SHP77 treated with DMSO at 0.1 percent for 48 hours (cell line): Measurements from ENCODE around the gene SUCLG1.

Experiments used
- DNase-seq: peaks from one replicate; lab custom pipeline; 2025; lab: John Stamatoyannopoulos, UW

Gene SUCLG1

DNA sequence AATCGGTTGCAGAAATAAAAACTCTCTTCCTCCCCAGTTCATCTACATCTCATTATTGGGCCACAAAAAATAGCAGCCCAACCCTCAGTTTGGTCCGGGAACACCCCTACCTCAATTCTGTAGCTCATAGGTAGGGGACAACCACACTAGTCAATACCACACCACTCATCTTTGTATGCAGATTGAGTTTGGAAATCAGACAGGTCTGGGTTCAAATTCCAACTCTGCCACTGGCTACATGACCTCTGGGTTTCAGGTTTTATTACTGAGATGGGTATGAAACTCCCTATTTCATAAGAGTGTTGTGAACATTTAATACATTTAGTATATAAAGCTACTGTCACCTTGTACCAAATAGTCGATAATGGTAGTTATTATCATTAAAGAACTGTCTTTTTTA lies 2.2 kb upstream of the SUCLG1 start:
- no peak for DNase-seq

DNA sequence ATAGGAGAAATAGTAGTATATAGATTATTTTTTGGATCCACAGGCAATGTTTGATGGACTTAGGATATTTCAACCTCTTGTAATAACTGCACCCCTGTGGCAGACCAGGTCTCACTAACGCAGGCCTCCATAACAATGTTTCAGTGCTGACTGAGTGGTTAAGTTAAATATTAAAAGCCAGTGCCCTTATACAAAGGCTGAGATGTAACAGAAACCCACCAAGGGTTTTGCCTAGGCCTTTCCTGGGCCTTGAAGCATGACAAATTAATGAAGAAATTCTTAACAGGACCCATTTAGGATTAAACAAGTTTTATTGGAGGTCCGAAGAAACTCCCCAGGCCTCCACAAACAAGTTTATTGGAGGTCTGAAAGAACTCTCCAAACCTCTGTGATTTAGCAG lies 1.6 kb upstream of the SUCLG1 start:
- no peak for DNase-seq

DNA sequence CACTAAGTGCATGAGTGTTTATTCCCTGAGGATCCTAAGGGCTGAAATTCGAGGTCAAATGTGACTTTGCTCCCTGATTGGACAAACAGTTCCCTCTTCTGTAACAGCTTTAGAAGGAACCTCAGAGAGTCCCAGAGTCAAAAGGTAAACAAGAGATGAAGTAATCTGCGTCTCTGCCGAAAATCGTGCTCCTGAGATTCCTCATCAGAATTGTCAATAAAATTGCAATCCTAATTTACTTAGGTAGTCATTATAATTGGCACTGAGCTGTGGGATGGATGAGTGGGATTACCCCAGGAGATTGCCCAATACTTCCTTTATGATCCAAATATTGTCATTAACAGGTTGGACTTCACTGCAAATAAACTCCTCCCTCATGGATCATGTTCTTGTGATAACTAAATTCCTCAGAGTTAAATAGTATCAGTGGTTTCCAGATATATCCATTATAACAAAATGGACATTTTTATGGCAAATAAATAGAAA lies 907 bp upstream of the SUCLG1 start:
- DNase-seq: no peak

DNA sequence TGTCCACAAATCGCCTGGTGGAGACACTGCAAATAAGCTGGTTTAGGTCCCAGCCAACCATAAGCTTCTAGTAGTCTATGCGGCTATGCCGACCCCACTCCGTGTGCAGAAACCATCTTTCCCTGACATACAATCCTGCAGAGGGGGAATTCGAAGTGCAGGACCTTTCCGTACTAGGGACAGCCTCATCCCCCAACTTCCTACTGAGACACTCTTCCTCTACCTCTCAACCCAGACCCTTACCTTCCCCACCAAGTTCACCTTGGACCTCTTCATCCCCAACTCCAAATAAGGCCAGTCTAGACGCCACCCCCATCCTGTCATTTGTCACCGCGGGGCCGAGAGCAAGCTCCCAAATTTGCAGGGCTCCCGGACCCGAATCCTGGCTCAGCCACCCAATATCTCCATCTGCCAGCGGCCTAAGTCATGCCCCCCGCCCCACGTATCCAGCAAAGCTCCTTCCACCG lies 496 bp downstream of the SUCLG1 start:
- no peak for DNase-seq

DNA sequence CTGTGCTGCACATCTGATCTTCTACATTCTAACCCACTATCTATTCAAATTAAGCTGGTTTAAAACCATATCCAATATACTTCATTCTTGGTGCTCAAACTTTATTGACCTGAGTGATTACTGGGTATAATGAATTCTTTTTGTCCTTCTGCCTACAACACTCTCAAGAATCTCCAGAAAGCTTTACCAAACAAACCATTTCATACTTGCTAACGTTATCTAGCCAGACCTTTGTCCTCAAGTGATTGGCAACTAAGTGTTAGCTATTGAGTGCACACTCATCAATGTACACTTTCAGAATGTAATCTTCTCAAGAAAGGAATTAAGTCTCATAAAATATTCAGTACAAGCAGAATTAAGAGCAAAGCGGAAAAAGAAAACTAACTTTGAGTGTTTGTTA lies 1.4 kb downstream of the SUCLG1 start:
- no peak for DNase-seq

DNA sequence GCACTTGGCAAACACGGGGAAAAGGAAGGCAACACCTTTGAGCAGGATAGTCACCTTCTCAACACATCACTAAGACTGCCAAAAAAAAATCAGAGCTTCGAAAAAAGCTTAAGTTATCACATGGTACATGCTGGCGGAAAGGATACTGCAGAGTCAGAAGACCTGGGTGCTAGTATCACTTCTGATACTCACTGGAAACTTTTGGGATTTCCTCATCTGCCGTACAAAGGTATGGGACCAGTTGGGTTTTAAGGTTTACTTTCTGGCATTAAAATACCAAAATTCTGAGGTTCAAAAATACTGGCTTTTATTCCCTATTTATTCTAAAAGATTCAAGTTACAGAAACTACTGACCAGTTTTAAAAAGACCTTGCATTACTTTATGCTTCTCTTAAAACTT lies 2.9 kb downstream of the SUCLG1 start:
- DNase-seq: no peak

DNA sequence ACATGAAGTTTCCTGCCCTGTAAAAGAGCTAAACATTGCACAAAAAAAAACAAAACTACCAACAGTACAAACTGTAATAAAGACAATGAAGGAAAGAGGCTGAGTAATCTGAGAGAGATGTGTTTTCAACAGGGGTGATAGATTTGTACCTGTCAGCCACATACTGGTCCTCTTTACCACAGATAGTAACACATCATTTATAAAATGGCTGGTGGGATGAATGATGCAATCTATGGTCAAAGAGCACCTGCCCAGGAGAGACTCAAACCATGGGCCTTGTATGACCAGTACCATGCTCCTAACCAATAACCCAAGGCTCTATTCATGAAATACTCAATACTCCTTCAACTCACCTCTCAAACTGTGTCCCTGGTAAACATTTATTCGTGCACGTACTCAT lies 4.5 kb downstream of the SUCLG1 start:
- DNase-seq: no peak

DNA sequence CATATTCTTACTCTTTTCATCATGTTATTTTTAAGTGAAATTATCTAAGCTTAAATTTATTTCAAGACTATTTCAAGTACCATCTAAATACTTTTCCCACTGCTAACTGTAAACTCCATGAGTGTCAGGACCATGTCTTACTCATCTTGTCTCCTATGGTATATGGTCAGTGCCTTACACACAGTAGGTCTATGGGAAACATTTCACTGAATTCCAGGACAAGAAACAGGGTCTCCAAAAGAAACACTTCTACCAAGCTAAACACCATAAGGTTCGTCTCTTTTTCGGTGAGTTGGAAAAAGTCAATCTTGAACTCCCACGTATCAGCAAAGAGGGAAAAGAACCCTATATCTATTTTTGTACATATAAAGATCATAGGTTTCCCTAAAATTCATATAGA lies 6.5 kb downstream of the SUCLG1 start:
- no peak for DNase-seq

DNA sequence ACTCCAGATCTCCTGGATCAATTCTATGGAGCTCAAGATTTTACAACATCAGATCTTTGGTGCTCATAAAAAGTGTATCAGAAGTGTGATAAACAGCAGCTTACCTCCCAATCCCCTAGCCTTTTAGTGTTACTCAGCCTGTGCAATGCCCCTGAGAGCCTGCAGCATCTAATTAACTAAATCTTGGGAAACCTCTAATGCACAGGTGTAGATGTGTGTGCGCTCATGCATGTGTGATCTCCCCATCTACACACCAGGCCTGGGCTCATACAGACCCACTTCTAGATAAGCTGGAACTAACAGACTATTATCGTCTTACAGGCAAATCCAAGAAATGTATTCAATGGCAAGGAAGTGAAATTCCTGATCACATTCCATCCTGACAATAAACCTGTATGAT lies 7.5 kb downstream of the SUCLG1 start:
- DNase-seq: no peak

DNA sequence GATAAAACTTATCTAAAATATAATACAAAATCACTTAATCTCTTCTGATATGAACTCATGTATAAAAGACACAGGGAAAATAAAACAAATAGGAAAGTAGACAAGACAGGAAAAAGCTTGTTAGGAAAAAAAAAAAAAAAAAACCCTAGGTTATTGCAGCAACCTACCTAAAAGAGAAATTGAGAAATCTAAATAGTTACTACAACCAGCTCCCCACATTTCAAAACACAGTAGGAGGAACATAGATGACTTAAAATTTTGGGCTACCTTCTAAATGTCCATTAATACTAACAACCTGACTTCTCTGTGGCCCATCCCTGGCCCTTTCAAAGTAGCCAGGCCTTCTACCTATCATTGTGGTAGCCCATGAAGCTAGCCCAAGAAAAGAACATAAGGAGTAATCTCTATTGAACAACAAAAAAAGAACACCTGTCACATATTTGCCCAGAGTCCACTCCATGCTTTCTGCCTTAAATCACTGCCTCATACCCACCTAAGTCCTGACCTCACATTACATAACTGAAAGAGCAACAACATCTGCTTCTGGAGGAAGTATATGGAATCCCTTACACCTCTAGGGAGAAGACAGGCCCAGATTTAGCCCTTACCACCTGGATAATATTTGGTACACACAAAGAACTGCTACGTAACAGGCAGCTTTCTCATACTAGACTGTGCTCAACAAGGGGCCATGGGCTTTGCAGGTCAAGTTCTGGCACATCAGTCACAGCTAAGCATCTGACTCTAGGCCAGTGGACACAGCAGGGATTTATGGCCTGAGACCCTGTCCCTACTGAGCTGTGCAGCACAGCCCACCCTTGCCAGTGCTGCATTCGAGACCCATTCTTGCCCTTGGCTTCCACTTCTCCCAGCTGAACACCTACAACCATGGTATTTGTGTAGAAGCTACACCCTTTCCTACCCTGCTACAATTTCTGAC lies 8.5 kb downstream of the SUCLG1 start:
- no peak for DNase-seq

DNA sequence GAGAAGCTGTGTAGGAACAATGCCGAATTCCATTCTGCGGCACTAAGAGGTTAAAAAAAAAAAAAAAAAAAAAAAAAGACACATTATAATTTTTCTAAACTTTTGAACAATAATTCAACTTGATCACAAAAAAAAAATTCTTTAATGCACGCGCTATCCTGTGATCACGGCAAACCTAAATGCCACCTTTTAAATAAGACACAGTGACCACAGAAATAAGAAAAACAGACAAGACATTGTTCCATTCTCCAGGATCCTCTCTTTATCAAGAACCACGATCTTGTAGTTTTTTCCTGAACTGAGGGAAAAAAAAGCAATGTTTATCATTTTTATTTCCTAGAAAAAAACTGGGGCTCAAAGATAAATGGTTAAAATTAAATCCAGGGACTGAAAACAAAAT lies 9.4 kb downstream of the SUCLG1 start:
- DNase-seq: no peak

DNA sequence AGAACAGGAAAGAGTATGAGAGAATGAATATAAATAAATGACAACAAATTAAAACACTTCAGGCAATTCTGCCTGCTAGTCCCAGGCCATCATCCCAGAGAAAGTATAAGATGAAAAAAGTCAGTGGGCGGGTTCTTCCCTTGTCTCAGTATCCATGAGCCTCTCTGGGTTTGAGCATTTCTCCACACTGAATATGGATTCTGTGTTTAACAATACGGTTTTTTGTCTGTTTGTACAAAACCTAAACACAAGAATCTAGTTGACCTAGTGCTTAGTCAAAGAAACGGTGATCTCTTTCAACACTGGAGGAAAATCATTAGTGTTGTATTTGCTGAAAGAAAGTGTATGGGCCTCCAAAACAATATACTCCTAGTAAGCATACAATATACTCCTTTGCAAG lies 10.0 kb downstream of the SUCLG1 start:
- no peak for DNase-seq

DNA sequence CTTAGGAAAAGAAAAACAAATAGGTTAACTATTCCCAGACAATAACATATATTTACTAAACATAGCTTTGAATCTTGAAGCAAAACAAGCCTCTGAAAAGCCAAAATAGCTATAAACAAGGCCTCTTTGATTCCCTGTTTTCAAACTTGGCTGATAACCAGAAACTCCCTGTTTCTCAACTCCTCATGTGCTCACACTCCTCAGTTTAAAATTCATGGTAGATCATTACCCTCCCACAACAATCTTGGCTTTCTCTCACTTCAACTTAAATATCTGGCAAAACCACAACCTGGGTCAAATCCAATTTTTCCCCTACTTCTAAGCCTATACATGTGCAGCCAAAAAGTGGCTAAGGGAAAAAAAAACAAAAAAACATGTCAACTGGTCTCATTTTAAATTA lies 15.6 kb downstream of the SUCLG1 start:
- no peak for DNase-seq

DNA sequence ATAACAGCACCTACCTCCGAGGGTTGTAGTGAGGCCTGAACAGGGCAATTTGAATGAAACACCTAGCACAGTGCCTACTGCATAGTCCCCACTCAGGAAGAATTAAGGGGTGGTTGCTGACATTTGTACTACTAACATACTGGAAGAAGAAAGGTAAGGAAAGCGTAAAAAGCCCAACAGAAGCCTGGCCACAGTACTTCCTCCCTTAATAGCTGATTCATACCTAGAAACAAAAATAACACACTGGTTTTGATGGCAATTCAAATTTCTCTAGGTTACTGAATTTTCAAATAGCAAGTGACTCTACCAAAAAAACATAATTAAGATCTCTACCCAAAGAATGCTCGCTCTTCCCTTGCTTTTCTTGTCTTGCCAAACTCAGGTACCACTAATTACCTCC lies 16.2 kb downstream of the SUCLG1 start:
- no peak for DNase-seq

DNA sequence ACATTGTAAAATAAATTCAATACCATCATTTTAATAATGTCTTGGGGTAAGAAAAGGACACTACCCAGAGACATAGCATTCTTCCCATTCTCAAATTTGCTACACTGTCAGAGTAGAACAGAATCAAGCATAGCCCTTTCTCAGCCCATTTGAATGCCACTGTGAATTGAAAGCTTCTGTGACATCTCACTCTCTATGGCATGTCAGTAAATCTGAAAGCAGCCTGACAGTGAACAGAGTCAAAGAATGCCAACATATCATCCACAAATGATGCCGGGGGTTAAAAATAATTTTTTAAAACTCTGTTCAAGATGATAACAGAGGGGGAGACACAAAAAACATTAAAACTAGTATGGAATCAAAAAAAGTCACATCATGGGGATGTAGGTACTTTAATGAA lies 17.6 kb downstream of the SUCLG1 start:
- no peak for DNase-seq

DNA sequence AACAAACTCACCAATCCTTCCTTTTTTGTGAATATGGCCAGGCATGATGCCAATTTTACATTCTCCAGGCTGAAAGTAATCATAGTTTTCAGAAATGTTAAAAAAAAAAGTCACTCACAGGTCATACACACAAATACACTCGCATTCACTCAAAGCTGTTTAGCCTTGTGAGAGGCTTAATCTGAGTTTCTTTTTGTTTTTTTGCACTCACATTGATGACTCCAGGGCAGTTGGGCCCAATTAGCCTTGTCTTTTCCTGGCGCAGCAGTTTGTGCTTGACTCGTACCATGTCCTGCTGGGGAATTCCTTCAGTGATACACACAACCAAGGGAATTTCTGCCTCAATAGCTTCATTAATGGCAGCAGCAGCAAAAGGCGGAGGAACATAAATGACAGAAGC lies 18.0 kb downstream of the SUCLG1 start:
- no peak for DNase-seq

DNA sequence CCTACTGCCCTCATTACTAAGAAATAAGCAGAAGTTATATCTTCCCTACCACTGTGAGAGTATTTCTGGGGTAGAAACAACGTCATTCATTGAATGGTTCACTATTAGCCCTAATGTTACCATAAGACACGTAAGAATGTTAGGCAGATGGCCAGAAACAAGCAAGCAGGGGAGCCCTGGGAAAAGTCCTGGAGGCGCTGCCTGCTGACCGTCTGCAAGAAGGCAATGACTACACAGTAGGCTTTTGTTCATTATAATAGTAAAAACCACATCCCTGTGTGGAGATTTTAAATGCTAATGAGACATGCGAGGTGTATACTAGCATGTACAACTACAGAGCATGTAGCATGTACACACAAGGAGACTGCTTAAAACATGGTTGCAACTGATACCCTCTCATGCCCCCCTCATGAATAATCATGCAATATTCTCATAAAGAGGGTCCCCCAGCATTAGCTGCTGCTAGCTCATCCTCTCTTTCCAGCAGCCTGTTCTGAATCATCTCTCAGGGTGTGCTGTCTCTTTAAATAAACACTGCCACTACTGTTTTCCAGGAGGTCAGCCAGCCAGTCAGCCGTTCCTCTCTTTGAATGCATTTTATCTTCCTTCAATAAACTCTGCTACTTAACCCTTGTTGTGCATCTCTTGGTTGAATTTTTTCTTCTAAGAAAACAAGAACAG lies 23.6 kb downstream of the SUCLG1 start:
- no peak for DNase-seq

DNA sequence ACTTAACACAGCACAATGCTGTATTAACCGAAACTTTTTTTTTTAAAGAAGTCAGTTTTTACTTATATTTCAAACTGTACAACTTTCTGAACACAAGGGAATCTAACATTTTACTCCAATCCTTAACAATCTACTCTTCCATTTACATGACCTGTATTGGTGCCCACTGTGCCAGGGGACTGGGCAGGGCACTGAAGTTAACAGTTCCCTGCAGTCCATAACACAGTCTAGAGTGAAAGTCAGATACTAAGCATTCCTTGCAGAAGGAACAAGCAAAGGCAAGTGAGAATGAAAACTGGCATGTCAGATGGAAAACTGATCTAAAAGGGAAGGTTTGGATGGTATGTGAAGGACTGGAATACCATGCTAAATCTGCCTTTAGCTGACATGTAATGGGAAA lies 29.8 kb downstream of the SUCLG1 start:
- DNase-seq: no peak

DNA sequence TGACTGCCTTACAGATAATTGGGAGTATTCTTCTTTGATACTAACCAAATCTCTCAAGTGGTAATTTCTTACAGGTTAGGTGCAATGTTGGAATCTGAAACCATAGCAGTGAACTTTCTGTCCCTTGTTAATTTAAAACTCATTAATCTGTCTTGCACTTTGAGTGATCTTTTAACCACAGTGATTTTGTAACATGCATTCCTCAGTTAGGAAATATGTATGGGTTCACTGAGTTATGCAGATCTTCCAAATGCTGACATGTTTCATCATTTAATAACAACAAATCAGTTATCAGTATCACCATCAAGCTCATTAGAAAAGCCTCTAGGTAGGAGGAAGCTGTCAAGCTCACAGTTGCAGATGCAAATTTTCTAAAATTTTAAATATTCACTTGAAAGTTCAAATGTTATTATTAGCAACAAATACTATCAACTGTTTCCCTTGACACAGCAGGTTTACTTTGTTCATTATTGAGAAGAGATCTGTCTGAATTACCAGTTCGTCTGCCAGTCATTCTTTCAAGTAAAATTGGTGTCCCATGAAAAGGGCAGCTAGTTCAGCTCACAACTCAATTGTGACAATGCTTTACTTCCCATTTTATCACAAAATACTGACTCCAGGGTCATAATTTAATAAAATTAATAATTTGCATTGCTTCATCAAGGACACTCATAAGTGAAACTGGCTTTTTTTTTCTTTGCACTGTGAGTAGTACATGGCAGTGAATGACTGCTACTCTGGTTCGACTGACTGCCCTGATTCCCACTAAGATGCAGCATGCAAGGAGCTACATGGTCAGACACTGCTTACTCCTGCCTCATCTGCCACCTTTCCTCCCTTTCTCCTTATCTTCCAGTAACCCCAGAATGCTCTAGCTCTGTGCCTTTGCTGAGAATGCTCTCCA lies 31.6 kb downstream of the SUCLG1 start:
- no peak for DNase-seq

DNA sequence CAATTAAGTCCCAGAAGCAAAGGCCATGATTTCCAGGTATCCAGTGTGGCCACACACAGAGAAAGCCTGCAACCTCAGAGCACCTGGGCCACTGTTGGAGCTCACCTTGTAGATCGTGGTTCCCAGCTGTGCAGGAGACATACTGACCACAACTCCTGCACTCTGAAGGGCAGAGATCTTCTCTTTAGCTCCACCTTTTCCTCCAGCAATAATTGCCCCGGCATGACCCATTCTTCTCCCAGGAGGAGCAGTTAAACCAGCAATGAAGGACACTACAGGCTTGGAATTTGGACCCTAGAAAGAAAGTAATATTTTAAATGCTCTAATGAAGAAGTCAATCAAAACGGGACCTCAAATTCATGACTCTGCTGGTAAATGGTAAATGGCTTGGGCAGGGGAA lies 33.8 kb downstream of the SUCLG1 start:
- no peak for DNase-seq

DNA sequence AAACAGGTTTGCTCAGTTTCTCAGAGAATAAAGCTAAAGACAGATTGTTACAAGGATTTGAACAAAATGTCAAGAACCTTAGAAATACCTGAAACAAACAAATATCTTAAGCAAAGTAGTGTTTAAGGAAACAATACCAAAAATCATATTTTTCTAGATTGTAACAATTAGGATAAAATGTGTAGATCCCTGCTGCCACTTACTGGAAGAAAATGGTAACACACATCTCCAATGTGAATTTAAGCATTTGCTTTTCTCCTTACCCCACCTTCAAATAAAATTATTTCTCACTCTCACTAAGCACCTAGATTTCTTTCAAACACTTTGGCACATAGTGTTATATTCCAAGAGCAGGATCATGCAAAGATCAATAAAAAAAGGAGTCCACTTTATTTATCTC lies 34.9 kb downstream of the SUCLG1 start:
- no peak for DNase-seq

DNA sequence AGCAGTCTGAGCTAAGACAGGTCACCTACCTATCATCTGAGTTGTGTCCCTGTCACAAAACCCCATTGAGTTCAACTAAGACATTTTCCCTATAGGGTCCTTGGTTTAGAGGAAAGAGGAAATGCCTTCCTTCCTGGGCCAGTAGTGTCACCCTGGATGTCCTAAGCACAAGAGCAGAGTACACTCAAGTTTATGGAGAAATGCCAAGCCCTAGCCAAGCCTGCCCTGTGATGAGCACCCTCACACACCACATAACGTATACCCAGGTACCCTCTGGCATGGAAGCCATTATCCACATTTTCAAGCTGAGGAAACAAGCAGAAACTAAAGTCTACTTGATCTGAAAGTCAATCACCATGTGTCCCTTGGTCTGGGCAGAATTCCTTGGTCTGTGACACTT lies 37.3 kb downstream of the SUCLG1 start:
- DNase-seq: no peak
